ENCODE results near the gene CHRNB4.
"Not testable (repeated sequence)": the region's sequence is repeated elsewhere in the genome, so short reads cannot be mapped to it uniquely, and the experiment has no call there.

CHRNB4 gene

DNA sequence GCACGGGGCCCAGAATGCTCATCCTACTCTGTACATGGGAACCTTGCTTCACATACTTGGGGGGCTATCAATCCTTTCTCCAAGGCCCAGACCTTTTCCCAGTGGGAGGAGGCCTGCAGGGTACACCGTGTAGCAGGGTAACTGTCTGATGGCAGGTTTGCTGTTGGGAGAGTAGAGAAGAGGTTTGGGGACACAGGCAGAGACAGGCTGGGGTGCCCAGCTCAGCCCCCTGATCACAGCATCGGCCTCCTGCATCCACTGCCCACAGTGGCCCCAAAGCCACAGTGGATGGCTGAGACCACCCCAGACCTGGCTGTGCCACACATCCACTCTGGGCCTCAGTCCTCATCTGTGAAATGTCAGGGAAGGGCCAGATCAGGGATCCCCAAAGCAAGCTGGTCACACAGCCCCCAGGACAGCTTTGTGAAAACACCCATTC lies 25.8 kb downstream of the CHRNB4 start:
- DNase-seq = no peak

GRCh38 chr15:78614021-78614420 lies 27.0 kb downstream of the CHRNB4 start:
- DNase-seq = no peak

GRCh38 chr15:78609551-78609950 lies 31.5 kb downstream of the CHRNB4 start:
- DNase-seq = not testable (repeated sequence)

DNA sequence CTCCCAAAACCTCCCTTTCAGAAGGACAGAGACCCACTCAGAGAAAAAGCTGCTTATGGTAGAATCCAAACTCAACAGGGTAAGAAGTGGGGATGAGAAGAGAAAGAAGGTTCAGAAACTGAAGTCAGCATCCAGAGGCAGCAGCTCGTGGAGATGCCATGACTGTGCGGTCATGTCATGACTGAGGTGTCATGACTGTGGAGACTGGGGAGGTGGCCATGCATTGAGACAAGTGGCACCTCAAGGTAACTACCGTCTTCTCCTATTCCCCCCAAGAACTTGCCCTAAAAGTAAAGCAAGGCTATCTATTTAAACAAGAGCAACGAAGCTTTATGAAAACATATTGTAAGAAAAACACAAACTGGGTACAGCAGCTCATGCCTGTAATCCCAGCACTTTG lies 35.3 kb downstream of the CHRNB4 start:
- DNase-seq = no peak

- no peak for DNase-seq
These were observed 35.8 kb downstream of the CHRNB4 start for GRCh38 chr15:78605201-78605600.

GRCh38 chr15:78604420-78604819 lies 36.6 kb downstream of the CHRNB4 start:
- no peak for DNase-seq

DNA sequence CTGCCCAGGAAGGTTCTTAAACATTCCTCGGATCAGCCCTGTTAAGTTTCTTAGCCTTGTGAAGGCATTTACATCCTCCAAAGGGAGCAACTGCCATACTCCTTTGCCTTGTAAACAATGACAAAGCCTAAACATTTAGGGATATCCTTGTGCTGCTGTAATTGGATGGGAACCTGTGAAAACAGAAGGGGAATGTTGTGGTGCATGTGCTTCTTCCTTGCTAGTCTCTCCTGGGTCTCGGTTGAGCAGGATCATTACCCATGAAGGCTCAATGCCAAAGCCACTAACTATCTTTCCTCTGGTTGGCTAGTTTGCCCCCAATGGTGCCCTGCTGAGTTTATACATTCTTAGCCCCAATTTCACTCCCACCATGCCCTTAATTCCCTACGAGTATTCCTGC lies 37.5 kb downstream of the CHRNB4 start:
- no peak for DNase-seq

DNA sequence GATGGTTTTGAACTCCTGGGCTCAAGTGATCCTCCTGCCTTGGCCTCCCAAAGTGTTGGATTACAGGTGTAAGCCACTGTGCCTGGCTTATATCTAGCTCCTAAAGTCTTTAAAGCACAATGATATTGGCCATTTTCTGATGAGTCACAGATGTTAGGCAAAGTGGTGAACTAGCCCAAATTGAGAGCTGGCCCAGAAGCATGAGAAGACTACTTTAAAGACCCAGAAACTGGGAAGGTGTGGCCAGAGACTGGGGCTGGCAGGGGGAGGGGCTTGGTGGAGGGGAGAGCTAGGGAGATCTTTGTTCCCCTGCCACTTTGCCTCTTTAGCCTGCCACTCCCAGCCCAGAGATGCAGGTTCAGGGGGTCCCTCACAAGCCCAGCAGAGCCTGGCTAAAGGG lies 41.8 kb downstream of the CHRNB4 start:
- DNase-seq = no peak

DNA sequence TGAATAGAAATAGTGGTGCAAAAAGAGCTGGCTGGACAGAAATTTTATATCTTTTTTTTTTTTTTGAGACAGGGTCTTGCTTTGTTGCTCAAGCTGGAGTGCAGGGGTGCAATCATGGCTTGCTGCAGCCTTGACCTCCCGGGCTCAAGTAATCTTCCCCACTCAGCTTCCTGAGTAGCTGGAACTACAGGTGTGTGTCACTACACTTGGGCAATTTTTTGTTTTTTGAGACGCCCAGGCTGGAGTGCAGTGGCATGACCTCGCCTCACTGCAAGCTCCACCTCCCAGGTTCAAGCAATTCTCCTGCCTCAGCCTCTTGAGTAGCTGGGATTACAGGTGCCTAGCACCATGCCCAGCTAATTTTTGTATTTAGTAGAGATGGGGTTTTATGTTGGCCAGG lies 42.7 kb downstream of the CHRNB4 start:
- no peak for DNase-seq

- no peak for DNase-seq
These were observed 43.4 kb downstream of the CHRNB4 start for GRCh38 chr15:78597583-78597982.

DNA sequence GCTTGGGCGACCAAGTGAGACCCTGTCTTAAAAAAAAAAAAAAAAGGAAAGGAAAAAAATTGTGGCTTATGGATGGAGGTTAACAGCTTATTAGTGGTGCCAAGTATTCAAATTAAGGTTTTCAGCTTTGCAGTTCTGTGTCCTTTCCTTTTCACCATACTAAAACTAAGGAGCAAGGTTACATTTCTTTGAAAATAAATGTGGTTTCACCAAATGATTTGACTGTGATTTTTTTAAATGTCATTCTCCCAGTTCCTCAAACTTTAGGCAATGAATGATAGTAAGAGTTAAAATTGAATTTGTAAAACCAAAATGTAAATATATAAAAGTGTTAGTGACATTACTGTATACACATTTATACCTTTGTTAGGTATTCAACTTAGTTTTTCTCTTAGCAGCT lies 66.1 kb downstream of the CHRNB4 start:
- no peak for DNase-seq
